Erythroblast (primary cell): Measurements from ENCODE around the gene TMEFF2.

ENCODE experiments used
- GATA1 ChIP-seq: IDR thresholded peaks from 2 replicates; pipeline ENCODE4 v1.6.1; 2011; ENCODE audit warnings: low read depth, mild to moderate bottlenecking, control low read depth, low read length, moderate library complexity
- POLR2A ChIP-seq: IDR thresholded peaks from 2 replicates; pipeline ENCODE4 v1.6.1; 2011; ENCODE audit warnings: mild to moderate bottlenecking, low read length

DNA sequence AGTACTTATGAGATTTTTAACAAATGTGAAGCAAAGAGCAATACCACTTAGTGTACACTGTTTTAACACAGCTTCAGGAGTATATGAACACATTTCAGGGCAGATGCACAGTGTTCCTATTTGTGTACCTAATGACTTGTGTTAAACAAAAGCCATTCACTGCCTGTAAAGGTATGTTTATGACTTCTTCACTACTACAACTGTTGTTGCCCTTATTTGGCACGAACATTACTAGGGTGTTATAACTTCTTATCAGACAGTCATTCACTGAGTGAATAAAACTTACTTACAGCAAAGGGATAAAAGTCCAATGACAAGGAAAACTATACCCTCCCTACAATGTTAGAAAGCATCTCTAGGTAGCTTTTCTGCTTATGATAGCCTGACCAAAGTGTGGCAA is 262.4 kb downstream of the TMEFF2 start:
- TF ChIP-seq POLR2A (no peak), GATA1 (no peak)
